Mammary epithelial cell (primary cell): Measurements from ENCODE around the gene LGSN.

Experiments
- CTCF ChIP-seq, 2 donors: IDR thresholded peaks in 1 of 2; conservative IDR thresholded peaks in 1 of 2; 2 replicates each; pipeline ENCODE4 v1.5.1; 2011 to 2012; ENCODE audit warnings: inconsistent platforms in 2 of 2, low read length in 2 of 2, mild to moderate bottlenecking in 2 of 2, control low read depth in 1 of 2, low read depth in 1 of 2; ENCODE audit not compliant: insufficient read depth in 1 of 2; ENCODE audit errors: extremely low read depth in 1 of 2
- EZH2 ChIP-seq: IDR thresholded peaks from 2 replicates; pipeline ENCODE4 v1.6.1; 2012; ENCODE audit warnings: low read length, inconsistent platforms, borderline replicate concordance

GRCh38 chr6:63259153-63259552, 60.6 kb downstream of the LGSN start:
- TF ChIP-seq CTCF (conservative IDR thresholded peaks at IDR 0.05 in 1 of 2, IDR thresholded peaks at IDR 0.05 in 1 of 2; ENCODE audit: extremely low read depth in 1 of 2, insufficient read depth in 1 of 2, low read depth in 1 of 2, low read length in 2 of 2): no peak
- TF ChIP-seq EZH2: no peak
